ENCODE results near the gene TLCD2. TPM values are rescaled to one million over a fixed set of nuclear protein-coding genes. Genes with fewer than 3 reads are reported as not detected.

The TLCD2 gene
- total and polyA plus RNA-seq, 9 of the 15 experiments (the other 6 are each of a cell fraction or from before 2014, with no cell fraction given), result 0.10 to 0.89 (median 0.58) TPM

DNA sequence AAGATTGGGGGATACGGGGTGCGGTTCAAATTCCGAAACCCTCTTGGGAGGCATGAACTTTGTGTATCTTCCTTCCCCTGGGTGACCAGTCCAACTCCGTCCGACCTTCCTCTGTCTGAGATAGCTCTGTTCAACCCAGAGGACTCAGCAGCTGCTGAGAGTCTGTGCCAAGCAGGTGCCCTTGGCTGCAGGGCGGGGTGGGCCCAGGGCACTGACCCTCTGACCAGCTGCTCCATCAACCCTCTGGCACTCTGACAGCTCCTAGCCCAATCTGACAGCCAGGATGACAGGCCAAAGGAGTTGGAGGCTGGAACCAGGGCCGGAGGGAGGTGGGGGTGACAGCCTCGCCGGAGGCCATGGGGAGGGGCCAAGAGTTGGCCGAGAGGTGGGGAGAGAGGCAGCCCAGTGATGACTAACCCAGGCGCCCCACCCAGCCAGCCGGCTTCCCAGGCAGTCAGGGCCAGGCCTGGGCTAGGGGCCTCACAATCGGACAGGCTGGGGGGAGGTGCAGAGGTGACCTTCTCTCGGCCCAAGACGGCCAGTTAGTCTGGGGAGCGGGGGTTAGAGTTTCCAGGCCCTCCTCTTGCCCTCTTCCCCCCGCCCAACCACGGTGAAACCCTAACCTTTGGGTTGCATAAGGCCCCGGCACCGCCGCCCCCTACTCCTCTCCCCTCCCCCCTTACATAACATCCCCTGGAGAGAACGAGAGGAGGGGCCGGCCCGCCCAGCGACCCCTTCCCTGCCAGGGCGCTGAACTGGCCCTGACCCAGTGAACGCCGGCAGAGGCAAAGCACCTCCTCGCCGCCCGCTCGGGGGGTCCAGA lies 5.0 kb upstream of the TLCD2 start (continued):
- TF ChIP-seq FOXA1 (IDR thresholded peaks at IDR 0.05; ENCODE audit: borderline replicate concordance) (no peak), PTBP1 (IDR thresholded peaks at IDR 0.05; ENCODE audit: low read depth, low read length) (no peak), ZNF3 (CRISPR knock-in tag; IDR thresholded peaks at IDR 0.05) (no peak), HMG20A (CRISPR knock-in tag; conservative IDR thresholded peaks at IDR 0.05) (no peak), CAMTA2 (CRISPR knock-in tag; conservative IDR thresholded peaks at IDR 0.05) (no peak), BCL6 (CRISPR knock-in tag; IDR thresholded peaks at IDR 0.05) (no peak), CREM (IDR thresholded peaks at IDR 0.05; ENCODE audit: low read depth) (peak; percentile 50), RUNX1 (IDR thresholded peaks at IDR 0.05; ENCODE audit: low read depth) (no peak), KDM1A (IDR thresholded peaks at IDR 0.05) (no peak), FOSL1 (tag; conservative IDR thresholded peaks at IDR 0.05) (peak; percentile 74), ZNF77 (CRISPR knock-in tag; IDR thresholded peaks at IDR 0.05) (no peak), TBP (optimal IDR thresholded peaks at IDR 0.05; ENCODE audit: low read depth, low read length) (no peak), HDAC2 (IDR thresholded peaks at IDR 0.05) (peak; percentile 65; the same call in 1 of the 2 replicates), USF2 (CRISPR knock-in tag; IDR thresholded peaks at IDR 0.05) (no peak), ARHGAP35 (IDR thresholded peaks at IDR 0.05; ENCODE audit: partially characterized antibody) (no peak), MTF1 (CRISPR knock-in tag; IDR thresholded peaks at IDR 0.05; ENCODE audit: borderline replicate concordance) (no peak), FOXK2 (conservative IDR thresholded peaks at IDR 0.05 in 1 of 2, IDR thresholded peaks at IDR 0.05 in 1 of 2; ENCODE audit: low read depth in 2 of 2) (no peak), ZNF551 (CRISPR knock-in tag; IDR thresholded peaks at IDR 0.05) (no peak), ZFP30 (CRISPR knock-in tag; IDR thresholded peaks at IDR 0.05; ENCODE audit: borderline replicate concordance) (no peak)
- TF ChIP-seq, protein P1, sequence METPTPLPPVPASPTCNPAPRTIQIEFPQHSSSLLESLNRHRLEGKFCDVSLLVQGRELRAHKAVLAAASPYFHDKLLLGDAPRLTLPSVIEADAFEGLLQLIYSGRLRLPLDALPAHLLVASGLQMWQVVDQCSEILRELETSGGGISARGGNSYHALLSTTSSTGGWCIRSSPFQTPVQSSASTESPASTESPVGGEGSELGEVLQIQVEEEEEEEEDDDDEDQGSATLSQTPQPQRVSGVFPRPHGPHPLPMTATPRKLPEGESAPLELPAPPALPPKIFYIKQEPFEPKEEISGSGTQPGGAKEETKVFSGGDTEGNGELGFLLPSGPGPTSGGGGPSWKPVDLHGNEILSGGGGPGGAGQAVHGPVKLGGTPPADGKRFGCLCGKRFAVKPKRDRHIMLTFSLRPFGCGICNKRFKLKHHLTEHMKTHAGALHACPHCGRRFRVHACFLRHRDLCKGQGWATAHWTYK (CRISPR knock-in tag; IDR thresholded peaks at IDR 0.05), result no peak
- TF ChIP-seq, protein P2, sequence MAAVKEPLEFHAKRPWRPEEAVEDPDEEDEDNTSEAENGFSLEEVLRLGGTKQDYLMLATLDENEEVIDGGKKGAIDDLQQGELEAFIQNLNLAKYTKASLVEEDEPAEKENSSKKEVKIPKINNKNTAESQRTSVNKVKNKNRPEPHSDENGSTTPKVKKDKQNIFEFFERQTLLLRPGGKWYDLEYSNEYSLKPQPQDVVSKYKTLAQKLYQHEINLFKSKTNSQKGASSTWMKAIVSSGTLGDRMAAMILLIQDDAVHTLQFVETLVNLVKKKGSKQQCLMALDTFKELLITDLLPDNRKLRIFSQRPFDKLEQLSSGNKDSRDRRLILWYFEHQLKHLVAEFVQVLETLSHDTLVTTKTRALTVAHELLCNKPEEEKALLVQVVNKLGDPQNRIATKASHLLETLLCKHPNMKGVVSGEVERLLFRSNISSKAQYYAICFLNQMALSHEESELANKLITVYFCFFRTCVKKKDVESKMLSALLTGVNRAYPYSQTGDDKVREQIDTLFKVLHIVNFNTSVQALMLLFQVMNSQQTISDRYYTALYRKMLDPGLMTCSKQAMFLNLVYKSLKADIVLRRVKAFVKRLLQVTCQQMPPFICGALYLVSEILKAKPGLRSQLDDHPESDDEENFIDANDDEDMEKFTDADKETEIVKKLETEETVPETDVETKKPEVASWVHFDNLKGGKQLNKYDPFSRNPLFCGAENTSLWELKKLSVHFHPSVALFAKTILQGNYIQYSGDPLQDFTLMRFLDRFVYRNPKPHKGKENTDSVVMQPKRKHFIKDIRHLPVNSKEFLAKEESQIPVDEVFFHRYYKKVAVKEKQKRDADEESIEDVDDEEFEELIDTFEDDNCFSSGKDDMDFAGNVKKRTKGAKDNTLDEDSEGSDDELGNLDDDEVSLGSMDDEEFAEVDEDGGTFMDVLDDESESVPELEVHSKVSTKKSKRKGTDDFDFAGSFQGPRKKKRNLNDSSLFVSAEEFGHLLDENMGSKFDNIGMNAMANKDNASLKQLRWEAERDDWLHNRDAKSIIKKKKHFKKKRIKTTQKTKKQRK (IDR thresholded peaks at IDR 0.05; ENCODE audit: borderline replicate concordance, low read depth, low read length), result no peak
- TF ChIP-seq, protein P3, sequence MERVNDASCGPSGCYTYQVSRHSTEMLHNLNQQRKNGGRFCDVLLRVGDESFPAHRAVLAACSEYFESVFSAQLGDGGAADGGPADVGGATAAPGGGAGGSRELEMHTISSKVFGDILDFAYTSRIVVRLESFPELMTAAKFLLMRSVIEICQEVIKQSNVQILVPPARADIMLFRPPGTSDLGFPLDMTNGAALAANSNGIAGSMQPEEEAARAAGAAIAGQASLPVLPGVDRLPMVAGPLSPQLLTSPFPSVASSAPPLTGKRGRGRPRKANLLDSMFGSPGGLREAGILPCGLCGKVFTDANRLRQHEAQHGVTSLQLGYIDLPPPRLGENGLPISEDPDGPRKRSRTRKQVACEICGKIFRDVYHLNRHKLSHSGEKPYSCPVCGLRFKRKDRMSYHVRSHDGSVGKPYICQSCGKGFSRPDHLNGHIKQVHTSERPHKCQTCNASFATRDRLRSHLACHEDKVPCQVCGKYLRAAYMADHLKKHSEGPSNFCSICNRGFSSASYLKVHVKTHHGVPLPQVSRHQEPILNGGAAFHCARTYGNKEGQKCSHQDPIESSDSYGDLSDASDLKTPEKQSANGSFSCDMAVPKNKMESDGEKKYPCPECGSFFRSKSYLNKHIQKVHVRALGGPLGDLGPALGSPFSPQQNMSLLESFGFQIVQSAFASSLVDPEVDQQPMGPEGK (CRISPR knock-in tag; IDR thresholded peaks at IDR 0.05; ENCODE audit: borderline replicate concordance), result no peak
